Measurements from ENCODE around the gene CDKN2B-AS1. TPM values are rescaled to one million over a fixed set of nuclear protein-coding genes. Genes with fewer than 3 reads are reported as not detected.
A peak's percentile ranks its signal among the peaks of the same experiment; 100 is the strongest.

The CDKN2B-AS1 gene
- total and polyA plus RNA-seq, 2 experiments from 2014 or later: not detected

- no peaks in the 10 kb centered on the region for H3K36me3 ChIP-seq
- no peak for TF ChIP-seq CTCF (IDR thresholded peaks at IDR 0.05; ENCODE audit: low read depth, low read length)
- H3K9me3 ChIP-seq (ENCODE audit: low read depth): no peaks in the 10 kb centered on the region
- no peak for DNase-seq (ENCODE audit: low read depth in 1 of 2, low spot score in 1 of 2)
- no peaks in the 10 kb centered on the region for H3K27me3 ChIP-seq
- H3K27ac ChIP-seq: no peak overlapping the region
- peaks cover 10% of the 10 kb centered on the region for H3K4me1 ChIP-seq (ENCODE audit: low read depth)
- no peak overlapping the region for H3K4me3 ChIP-seq
These were observed 110.6 kb downstream of the CDKN2B-AS1 start for GRCh38 chr9:22105005-22105722.

- no peaks in the 10 kb centered on the region for H3K9me3 ChIP-seq (ENCODE audit: low read depth)
- H3K4me1 ChIP-seq (ENCODE audit: low read depth): peaks cover 10% of the 10 kb centered on the region
- no peaks in the 10 kb centered on the region for H3K36me3 ChIP-seq
- no peak for TF ChIP-seq CTCF (IDR thresholded peaks at IDR 0.05; ENCODE audit: low read depth, low read length)
- H3K4me3 ChIP-seq: no peak overlapping the region
- no peak overlapping the region for H3K27ac ChIP-seq
- H3K27me3 ChIP-seq: no peaks in the 10 kb centered on the region
- peak in 1 of 2 donors; percentile 19 for DNase-seq (ENCODE audit: low read depth in 1 of 2, low spot score in 1 of 2)
These were observed 112.8 kb downstream of the CDKN2B-AS1 start for GRCh38 chr9:22107202-22108045.

- Histone ChIP-seq H3K36me3 (no peaks in the 10 kb centered on the region), H3K27me3 (no peaks in the 10 kb centered on the region), H3K9me3 (ENCODE audit: low read depth) (no peaks in the 10 kb centered on the region), H3K27ac (no peak overlapping the region), H3K4me1 (ENCODE audit: low read depth) (peaks cover 18% of the 10 kb centered on the region), H3K4me3 (no peak overlapping the region)
- peak in 1 of 2 donors; percentile 14 for DNase-seq (ENCODE audit: low read depth in 1 of 2, low spot score in 1 of 2)
- TF ChIP-seq CTCF (IDR thresholded peaks at IDR 0.05; ENCODE audit: low read depth, low read length): no peak
These were observed 114.2 kb downstream of the CDKN2B-AS1 start for GRCh38 chr9:22108581-22109370.

- Histone ChIP-seq H3K36me3 (no peaks in the 10 kb centered on the region), H3K9me3 (ENCODE audit: low read depth) (no peaks in the 10 kb centered on the region), H3K27me3 (no peaks in the 10 kb centered on the region), H3K27ac (no peak overlapping the region), H3K4me3 (no peak overlapping the region), H3K4me1 (ENCODE audit: low read depth) (peaks cover 18% of the 10 kb centered on the region)
- no peak for DNase-seq (ENCODE audit: low read depth in 1 of 2, low spot score in 1 of 2)
- no peak for TF ChIP-seq CTCF (IDR thresholded peaks at IDR 0.05; ENCODE audit: low read depth, low read length)
These were observed 116.8 kb downstream of the CDKN2B-AS1 start for GRCh38 chr9:22111176-22111953.

- Histone ChIP-seq H3K36me3 (no peaks in the 10 kb centered on the region), H3K9me3 (ENCODE audit: low read depth) (no peaks in the 10 kb centered on the region), H3K27ac (no peak overlapping the region), H3K27me3 (no peaks in the 10 kb centered on the region), H3K4me3 (no peak overlapping the region), H3K4me1 (ENCODE audit: low read depth) (peaks cover 18% of the 10 kb centered on the region)
- peak in 1 of 2 donors; percentile 60 for DNase-seq (ENCODE audit: low read depth in 1 of 2, low spot score in 1 of 2)
- no peak for TF ChIP-seq CTCF (IDR thresholded peaks at IDR 0.05; ENCODE audit: low read depth, low read length)
These were observed 117.3 kb downstream of the CDKN2B-AS1 start for GRCh38 chr9:22111954-22112247.
